ENCODE data around the gene NRDC.

DNA sequence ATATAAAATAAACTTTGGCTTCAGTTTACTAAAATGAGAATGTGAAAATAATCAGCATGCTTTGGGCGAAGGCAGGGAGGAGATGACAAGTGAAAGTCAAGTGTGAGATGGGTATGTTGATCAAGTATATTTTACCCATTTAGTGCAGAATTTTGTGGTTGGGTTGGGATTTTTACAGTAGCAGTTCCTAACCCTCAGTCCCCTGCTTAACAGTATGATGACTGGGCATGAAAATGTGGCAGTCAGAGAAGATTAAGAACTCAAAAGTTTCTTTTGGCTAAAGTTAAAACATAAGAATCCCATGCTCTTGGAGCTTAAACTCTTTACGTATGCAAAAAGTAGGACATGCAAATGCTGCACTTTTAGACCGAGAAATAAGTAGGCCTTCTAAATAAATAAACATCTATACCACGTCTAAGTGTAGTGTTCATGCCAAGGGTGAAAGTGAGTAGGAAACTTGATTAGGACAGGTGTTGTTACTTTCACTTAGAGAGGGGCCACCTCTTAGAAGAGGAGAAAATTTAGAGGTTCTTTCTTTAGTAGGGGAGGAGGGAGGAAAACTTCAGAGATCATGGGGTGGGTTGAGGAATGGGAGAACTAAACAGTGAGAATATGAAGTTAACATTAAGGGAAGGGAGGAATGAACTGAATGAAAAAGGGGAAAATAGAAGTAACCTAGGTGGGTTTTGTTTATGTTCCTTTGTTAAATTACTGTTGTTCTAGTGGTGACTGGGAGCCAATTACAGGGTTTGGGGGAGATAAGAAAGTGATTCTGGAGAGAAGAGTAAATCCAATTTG lies 133.8 kb downstream of the NRDC start:
- TF ChIP-seq POLR2A (IDR thresholded peaks at IDR 0.05) (no peak), POLR2AphosphoS5 (IDR thresholded peaks at IDR 0.05) (no peak)
- TF ChIP-seq, protein P1, sequence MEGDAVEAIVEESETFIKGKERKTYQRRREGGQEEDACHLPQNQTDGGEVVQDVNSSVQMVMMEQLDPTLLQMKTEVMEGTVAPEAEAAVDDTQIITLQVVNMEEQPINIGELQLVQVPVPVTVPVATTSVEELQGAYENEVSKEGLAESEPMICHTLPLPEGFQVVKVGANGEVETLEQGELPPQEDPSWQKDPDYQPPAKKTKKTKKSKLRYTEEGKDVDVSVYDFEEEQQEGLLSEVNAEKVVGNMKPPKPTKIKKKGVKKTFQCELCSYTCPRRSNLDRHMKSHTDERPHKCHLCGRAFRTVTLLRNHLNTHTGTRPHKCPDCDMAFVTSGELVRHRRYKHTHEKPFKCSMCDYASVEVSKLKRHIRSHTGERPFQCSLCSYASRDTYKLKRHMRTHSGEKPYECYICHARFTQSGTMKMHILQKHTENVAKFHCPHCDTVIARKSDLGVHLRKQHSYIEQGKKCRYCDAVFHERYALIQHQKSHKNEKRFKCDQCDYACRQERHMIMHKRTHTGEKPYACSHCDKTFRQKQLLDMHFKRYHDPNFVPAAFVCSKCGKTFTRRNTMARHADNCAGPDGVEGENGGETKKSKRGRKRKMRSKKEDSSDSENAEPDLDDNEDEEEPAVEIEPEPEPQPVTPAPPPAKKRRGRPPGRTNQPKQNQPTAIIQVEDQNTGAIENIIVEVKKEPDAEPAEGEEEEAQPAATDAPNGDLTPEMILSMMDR (IDR thresholded peaks at IDR 0.05), result no peak

Data from suprapubic skin (tissue), 4 donors.